Activated naive CD8-positive, alpha-beta T cell (primary cell): ENCODE results near the gene FAM228B.
"Not testable (repeated sequence)": the region's sequence is repeated elsewhere in the genome, so short reads cannot be mapped to it uniquely, and the experiment has no call there.

ENCODE experiments used
- H3K27ac Mint-ChIP-seq: one replicate; pipeline ENCODE4 v1.8.0; 2021; ENCODE audit warnings: mixed read lengths
- H3K27me3 Mint-ChIP-seq: one replicate; pipeline ENCODE4 v1.8.0; 2021; ENCODE audit warnings: mixed read lengths
- H3K36me3 Mint-ChIP-seq: one replicate; pipeline ENCODE4 v1.8.0; 2021; ENCODE audit warnings: mixed read lengths
- H3K4me1 Mint-ChIP-seq: one replicate; pipeline ENCODE4 v1.8.0; 2021; ENCODE audit warnings: low read depth, mixed read lengths
- H3K4me3 Mint-ChIP-seq: one replicate; pipeline ENCODE4 v1.8.0; 2021; ENCODE audit warnings: mild to moderate bottlenecking, mixed read lengths
- H3K9me3 Mint-ChIP-seq: one replicate; pipeline ENCODE4 v1.8.0; 2021; ENCODE audit warnings: low read depth, mixed read lengths

The FAM228B gene

DNA sequence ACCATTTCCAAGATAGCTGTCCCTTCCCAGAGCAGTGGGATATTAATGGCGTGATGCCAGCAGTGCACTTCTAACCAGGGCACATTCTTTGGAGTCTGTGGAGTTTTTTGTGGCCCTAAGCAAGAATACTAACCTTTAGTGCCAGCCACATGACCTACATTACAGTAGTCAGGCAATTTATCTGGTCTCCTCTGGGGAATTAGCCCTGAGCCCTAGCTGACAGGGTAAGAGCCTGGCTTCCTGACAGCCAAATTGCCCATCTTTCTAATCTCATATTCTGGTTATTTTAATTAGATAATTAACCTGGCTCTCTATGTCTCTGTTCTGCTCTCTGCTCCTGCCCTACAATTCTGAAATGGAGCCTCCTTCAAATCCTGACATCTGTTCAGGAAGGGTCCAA is 5.4 kb upstream of the FAM228B start:
- Mint-ChIP-seq H3K9me3 (peaks cover 6% of the 10 kb centered on the region), H3K4me3 (no peak overlapping the region), H3K36me3 (peaks cover 2% of the 10 kb centered on the region), H3K27me3 (no peaks in the 10 kb centered on the region), H3K4me1 (peaks cover 5% of the 10 kb centered on the region), H3K27ac (no peak overlapping the region)

DNA sequence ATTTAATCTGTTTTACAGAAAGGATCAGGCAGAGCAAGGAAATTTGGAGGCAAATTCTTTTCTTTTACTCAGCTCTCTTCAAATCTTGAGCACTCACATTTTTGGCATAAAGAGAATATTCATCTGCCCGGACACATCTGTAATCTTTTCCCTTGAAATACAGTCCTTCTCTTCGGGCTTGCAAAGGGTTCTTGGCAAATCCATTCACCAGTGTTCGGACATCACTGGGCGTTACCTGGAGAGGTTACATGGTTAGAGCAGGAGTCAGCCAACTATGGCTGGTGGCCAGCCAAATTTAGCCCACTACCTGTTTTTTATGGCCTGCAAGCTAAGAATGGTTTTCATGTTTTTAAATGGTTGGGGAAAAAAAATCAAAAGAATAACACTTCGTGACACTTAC is 2.2 kb upstream of the FAM228B start:
- Mint-ChIP-seq H3K9me3 (no peaks in the 10 kb centered on the region), H3K27me3 (no peaks in the 10 kb centered on the region), H3K4me1 (peaks cover 12% of the 10 kb centered on the region), H3K36me3 (no peaks in the 10 kb centered on the region), H3K27ac (no peak overlapping the region), H3K4me3 (no peak overlapping the region)

DNA sequence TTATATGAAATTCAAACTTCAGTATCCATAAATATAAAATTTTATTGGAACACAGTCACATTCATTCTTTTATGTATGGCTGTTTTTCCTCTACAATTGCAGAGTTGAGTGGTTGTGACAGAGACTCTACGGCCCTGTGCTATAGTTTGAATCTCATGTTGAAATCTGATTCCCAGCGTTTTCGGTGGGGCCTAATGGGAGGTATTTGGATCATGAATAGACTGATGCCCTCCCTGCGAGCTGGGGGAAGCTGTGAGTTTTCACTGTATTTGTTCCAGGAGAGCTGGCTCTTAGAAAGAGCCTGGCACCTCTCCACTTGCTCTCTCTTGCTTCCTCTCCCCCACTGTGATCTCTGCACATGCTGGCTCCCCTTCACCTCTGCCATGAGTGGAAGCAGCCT is 1.8 kb upstream of the FAM228B start:
- Mint-ChIP-seq H3K4me1 (peaks cover 12% of the 10 kb centered on the region), H3K27me3 (no peaks in the 10 kb centered on the region), H3K9me3 (no peaks in the 10 kb centered on the region), H3K36me3 (no peaks in the 10 kb centered on the region), H3K4me3 (no peak overlapping the region), H3K27ac (no peak overlapping the region)

DNA sequence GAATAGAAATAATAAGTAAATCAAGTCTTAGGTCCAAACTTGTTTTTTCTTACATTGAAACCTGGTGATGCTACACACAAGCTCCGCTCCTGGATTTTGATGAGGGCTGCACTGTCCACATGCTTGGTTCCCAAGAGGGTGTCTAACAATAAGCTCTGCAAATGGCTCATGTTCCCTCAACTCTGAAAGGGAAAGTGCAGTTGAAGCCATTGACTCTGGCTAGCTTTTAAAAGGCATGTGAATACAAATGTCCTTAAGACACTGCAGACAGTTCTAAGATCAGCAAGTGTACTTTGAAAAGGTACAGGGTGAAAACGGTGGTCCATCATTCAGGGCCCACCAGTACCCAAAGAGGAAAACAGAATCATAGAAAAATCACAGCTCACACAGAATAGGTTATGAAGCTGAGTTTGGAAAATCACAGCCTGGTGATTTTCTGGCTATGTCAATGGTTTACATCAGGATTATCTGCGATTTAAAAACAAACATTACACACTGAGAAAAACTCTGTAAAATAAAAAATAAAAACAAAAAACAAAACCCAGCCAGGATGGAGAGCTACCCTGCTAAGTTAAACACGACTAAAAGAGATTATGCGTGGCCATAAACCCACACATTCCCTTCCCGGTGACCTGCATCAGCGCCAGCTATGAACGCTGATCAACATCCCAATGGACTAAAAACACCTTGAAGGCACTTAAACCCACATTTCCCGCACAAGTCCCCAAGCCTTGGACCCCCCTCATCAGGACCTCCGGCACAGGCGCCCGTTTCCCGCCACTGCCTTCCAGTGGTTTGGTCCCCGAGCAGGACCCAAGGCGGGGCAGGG is 689 bp upstream of the FAM228B start:
- no peaks in the 10 kb centered on the region for H3K36me3 Mint-ChIP-seq
- peak overlapping the region; percentile 83 for H3K27ac Mint-ChIP-seq
- H3K27me3 Mint-ChIP-seq = no peaks in the 10 kb centered on the region

DNA sequence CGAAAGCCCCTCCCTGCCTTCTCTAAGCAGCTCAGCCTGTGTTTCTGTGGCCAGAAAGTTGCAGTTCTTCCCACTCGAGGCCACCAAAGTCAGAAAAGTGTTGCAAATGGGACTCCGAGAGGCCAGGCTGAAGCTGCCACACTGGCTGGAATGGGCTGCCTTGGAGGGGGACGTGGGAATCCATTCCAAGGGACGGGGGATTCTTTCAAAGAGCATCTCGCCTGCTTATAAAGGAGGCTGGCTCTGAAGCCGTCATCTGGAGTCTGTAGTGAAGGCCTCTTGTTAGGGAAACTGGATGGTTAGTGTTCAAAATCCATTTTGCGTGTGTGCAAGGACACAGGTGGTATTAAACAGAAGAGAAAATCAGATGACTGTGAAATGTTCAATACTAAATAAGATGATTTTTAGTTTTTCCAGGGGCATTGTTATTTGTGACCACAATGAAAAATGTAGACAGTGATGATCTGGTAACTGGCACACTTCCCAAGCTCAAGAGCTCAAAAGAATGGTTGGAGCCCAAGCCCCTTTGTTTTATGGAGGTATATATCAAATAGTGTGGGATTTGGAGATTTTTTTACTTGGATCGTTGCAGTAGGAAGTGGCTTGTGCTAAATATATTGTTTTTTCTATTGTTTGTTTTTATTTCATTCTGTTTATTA is 782 bp downstream of the FAM228B start:
- Mint-ChIP-seq H3K4me3 (peak overlapping the region; percentile 83), H3K4me1 (peaks cover 15% of the 10 kb centered on the region), H3K27ac (peak overlapping the region; percentile 77), H3K27me3 (no peaks in the 10 kb centered on the region), H3K9me3 (no peaks in the 10 kb centered on the region), H3K36me3 (no peaks in the 10 kb centered on the region)

More for the DNA sequence above, 689 bp upstream of the FAM228B start:
- Mint-ChIP-seq H3K4me1 (peaks cover 14% of the 10 kb centered on the region), H3K4me3 (peak overlapping the region; percentile 86), H3K9me3 (no peaks in the 10 kb centered on the region)

DNA sequence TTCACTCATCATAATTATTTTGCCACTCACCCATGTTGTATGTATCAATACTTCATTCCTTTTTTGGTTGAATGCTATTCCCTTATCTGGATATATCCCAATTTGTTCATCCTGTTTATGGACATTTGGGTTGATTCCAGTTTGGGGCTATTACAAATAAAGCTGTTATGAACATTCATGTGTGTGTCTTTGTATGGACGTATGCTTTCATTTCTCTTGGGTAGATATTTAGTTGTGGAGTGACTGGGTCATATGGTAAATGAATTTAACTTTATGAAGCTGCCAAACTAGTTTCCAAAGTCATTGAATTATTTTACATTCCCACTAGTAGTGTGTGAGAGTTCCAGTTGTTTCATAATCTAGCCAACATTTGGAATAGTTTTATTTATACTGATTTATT is 2.7 kb downstream of the FAM228B start:
- H3K4me1 Mint-ChIP-seq = peaks cover 19% of the 10 kb centered on the region
- no peak overlapping the region for H3K4me3 Mint-ChIP-seq
- H3K27ac Mint-ChIP-seq = no peak overlapping the region

DNA sequence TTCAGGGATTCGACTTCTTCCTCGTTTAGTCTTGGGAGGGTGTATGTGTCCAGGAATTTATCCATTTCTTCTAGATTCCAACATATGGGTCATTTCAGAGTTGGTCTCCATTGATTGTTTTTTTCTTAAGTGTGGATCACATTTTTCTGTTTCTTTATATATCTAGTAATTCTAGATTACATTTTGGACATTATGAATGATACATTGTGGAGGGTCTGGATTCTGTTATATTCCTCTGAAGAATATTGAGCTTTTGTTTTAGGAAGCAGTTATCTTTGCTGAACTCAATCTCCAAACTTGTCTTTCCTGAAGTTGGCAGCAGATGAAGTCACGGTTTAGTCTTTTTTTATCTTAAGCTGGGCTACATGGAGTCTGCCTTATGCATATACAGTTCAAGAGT is 9.3 kb downstream of the FAM228B start:
- H3K4me1 Mint-ChIP-seq = peaks cover 5% of the 10 kb centered on the region
- peaks cover 7% of the 10 kb centered on the region for H3K36me3 Mint-ChIP-seq
- H3K27ac Mint-ChIP-seq = no peak overlapping the region
- H3K4me3 Mint-ChIP-seq = no peak overlapping the region
- H3K9me3 Mint-ChIP-seq = peaks cover 8% of the 10 kb centered on the region
- no peaks in the 10 kb centered on the region for H3K27me3 Mint-ChIP-seq

More for the DNA sequence above, 2.7 kb downstream of the FAM228B start:
- H3K27me3 Mint-ChIP-seq = no peaks in the 10 kb centered on the region
- no peaks in the 10 kb centered on the region for H3K36me3 Mint-ChIP-seq
- no peaks in the 10 kb centered on the region for H3K9me3 Mint-ChIP-seq

DNA sequence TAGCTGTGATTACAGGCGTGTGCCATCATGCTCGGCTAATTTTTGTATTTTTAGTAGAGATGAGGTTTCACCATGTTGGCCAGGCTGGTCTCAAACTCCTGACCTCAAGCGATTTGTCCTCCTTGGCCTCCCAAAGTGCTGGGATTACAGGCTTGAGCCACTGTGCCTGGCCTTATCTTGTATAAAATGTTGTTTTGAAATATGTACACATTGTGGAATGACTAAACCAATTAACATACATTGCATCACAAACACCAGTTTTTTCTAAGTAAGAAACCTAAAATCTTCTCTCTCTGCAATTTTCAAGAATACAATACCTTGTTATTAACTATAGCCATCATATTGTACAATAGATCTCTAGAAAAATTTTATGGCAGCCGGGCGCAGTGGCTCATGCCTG is 17.0 kb downstream of the FAM228B start:
- H3K27me3 Mint-ChIP-seq, H3K4me1 Mint-ChIP-seq, H3K4me3 Mint-ChIP-seq, H3K9me3 Mint-ChIP-seq, H3K36me3 Mint-ChIP-seq, H3K27ac Mint-ChIP-seq: not testable (repeated sequence)

DNA sequence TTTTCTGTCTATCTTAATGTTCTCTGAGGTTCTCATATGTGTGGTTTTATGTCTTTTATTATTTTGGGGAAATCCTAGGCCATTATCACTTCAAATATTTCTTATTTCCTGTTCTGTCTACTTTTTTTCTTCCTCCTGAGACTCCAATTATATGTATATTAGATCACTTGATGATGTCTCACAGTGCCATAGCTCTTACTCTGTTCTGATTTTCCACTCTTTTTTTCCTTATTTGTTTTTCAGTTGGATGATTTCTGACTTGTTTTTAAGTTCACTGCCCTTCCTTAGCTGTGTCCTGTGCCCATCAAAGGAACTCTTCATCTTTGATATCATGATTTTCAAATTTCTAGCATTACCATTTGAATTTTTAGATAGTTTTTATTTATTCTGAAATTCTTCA is 24.1 kb downstream of the FAM228B start:
- Mint-ChIP-seq H3K27me3 (no peaks in the 10 kb centered on the region), H3K36me3 (peaks cover 30% of the 10 kb centered on the region), H3K4me1 (no peaks in the 10 kb centered on the region), H3K9me3 (peaks cover 22% of the 10 kb centered on the region), H3K27ac (no peak overlapping the region), H3K4me3 (no peak overlapping the region)

DNA sequence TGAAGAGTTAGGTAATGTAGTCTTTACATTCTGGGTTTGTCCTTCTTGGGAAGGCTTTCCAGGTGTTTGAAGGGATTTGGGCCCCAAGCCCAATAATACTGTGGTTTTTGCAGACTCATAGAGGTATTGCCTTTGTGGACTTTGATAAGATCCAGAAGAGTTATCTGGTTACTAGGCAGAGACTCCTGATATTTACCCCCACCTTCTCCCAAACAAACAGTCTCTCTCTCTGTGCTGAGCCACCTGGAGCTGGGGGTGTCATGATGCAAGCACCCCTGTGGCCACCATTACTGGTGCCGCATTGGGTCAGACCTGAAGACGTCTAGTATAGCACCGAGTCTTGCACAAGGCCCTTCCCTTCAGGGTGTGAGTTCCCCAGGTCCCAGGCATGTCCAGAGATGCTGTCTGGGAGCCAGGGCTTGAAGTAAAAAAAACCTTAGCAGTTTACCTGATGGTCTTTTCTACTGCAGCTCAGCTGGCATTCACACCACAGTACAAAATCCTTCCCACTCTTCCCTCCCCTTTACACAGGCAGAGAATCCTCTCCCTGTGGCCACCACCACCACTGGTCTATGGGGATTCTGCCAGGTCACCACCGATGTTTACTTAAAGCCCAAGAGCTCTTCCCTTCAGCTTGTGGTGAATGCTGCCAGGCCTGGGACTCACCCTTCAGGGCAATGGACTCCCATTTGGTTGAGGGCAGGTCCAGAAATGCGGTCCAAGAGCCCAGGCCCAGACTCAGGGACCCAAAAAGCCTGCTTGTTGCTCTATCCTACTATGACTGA is 29.3 kb downstream of the FAM228B start:
- Mint-ChIP-seq H3K4me3 (no peak overlapping the region), H3K27ac (no peak overlapping the region), H3K27me3 (no peaks in the 10 kb centered on the region), H3K9me3 (peaks cover 13% of the 10 kb centered on the region), H3K4me1 (no peaks in the 10 kb centered on the region), H3K36me3 (peaks cover 22% of the 10 kb centered on the region)

DNA sequence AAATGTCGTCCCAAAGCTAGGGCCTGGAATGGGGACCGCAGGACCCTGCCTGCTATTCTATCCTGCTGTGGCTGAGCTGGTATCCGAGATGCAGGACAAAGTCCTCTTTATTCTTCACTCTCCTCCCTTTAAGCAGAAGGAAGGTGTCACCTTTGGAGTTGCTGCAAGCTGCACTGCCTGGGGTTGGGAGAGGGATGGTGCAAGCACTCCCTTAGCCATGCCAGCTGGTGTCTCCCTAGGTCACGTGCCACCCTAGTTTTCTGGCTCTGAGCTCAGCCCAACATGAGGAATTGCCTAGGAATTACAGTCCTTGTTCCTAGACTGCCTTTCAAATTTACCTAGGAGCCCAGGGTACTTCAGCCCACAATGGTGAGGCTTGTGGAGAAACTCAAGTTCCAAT is 30.2 kb downstream of the FAM228B start:
- H3K27me3 Mint-ChIP-seq = no peaks in the 10 kb centered on the region
- no peaks in the 10 kb centered on the region for H3K4me1 Mint-ChIP-seq
- H3K27ac Mint-ChIP-seq = no peak overlapping the region

DNA sequence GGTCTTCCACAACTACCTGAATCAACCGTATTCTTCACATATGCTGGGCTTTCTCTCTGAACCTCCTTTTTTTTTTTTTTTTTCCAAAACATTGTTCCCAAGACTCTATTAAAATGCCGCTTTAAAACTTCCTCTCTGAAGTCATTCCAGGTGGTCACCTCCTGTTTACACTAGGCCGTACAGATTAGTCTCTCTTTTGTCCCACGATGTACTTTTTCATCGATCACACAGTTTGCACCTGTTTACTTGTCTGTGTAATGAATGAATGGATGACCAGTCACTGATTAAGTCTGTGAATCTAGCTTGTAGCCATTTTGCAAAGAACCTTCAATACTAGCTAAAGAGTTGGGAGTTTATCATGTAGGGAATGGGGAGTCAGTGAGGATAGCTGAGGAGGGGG is 34.9 kb downstream of the FAM228B start:
- H3K9me3 Mint-ChIP-seq = no peaks in the 10 kb centered on the region
- no peak overlapping the region for H3K27ac Mint-ChIP-seq
- no peaks in the 10 kb centered on the region for H3K27me3 Mint-ChIP-seq
- H3K4me3 Mint-ChIP-seq = no peak overlapping the region
- peaks cover 10% of the 10 kb centered on the region for H3K36me3 Mint-ChIP-seq
- H3K4me1 Mint-ChIP-seq = no peaks in the 10 kb centered on the region

More for the DNA sequence above, 30.2 kb downstream of the FAM228B start:
- peaks cover 7% of the 10 kb centered on the region for H3K9me3 Mint-ChIP-seq
- H3K4me3 Mint-ChIP-seq = no peak overlapping the region
- H3K36me3 Mint-ChIP-seq = peaks cover 19% of the 10 kb centered on the region

DNA sequence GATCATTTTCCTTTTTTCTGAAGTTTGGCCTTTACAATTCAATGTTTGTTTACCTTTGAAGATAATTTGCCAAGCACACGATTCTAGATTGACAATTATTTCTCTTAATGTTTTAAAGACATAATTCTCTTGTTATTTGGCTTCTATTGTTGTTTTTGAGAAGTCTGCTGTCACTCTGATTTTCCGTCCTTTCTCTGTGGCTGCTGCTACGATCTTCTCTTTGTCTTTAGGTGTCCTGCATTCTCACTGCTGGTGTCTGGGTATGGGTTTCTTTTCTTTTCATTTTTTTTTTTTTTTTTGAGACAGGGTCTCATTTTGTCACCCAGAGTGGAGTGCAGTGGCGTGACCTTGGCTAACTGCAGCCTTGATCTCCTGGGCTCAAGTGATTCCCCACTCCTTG is 36.4 kb downstream of the FAM228B start:
- Mint-ChIP-seq H3K36me3 (peaks cover 10% of the 10 kb centered on the region), H3K27me3 (no peaks in the 10 kb centered on the region), H3K4me3 (no peak overlapping the region), H3K4me1 (no peaks in the 10 kb centered on the region), H3K27ac (no peak overlapping the region), H3K9me3 (no peaks in the 10 kb centered on the region)

DNA sequence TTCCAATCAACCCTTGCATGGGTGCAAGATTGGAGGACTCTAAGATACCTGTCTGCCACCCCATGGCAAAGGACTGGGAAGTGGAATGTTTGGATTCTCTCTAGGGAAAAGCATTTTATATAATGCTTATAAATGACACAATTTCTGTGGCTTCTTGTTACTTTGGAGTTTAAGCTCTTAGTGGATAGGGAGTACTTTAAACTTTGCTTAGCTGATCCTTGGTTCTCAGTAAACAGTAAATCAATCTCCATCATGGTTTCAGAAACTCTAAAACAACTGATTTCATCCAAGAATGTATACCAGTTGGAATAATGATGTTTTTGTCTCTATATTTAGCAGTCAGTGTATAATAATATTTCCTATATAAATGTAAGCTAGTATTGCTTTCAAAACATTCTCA is 37.5 kb downstream of the FAM228B start:
- peaks cover 10% of the 10 kb centered on the region for H3K36me3 Mint-ChIP-seq
- H3K4me1 Mint-ChIP-seq = no peaks in the 10 kb centered on the region
- H3K4me3 Mint-ChIP-seq = no peak overlapping the region
- no peaks in the 10 kb centered on the region for H3K9me3 Mint-ChIP-seq
- no peaks in the 10 kb centered on the region for H3K27me3 Mint-ChIP-seq
- no peak overlapping the region for H3K27ac Mint-ChIP-seq

DNA sequence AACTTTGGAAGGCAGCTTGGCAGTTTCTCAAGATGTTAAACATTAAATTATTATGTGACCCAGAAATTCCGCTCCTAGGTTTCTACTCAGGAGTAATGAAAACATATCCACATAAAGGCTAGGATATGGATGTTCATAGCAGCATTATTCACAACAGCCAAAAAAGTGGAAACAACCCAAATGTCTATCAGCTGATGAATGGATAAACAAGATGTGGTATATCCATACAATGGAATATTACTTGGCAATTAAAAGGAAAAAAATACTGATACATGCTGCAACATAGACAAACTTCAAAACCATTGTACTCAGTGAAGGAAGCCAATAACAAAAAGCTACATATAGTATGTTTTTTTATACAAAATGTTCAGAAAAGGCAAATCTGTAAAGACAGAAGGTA is 39.2 kb downstream of the FAM228B start:
- no peaks in the 10 kb centered on the region for H3K27me3 Mint-ChIP-seq
- H3K27ac Mint-ChIP-seq = no peak overlapping the region
- H3K4me3 Mint-ChIP-seq = no peak overlapping the region
- H3K36me3 Mint-ChIP-seq = peaks cover 7% of the 10 kb centered on the region
- H3K9me3 Mint-ChIP-seq = no peaks in the 10 kb centered on the region
- H3K4me1 Mint-ChIP-seq = no peaks in the 10 kb centered on the region
